Loucy (cell line): ENCODE measurements around the gene GHRL.

Experiments
- H2AFZ ChIP-seq: fragments of 200-600 bp; sonication (generic); 2 replicates; pipeline ENCODE4 v1.6.0; 2016; ENCODE audit warnings: antibody characterized with exemption, mild to moderate bottlenecking, low read length, moderate library complexity
- H3F3A ChIP-seq: fragments of 200-600 bp; 2 replicates; pipeline ENCODE4 v1.6.0; 2016; ENCODE audit warnings: antibody characterized with exemption, low read depth, mild to moderate bottlenecking
- H3K27me3 ChIP-seq: fragments of 200-600 bp; sonication (generic); 2 replicates; pipeline ENCODE4 v1.6.1; 2014; ENCODE audit warnings: low read length, mild to moderate bottlenecking; ENCODE audit not compliant: insufficient read depth, poor library complexity, severe bottlenecking
- H3K36me3 ChIP-seq: fragments of 200-600 bp; sonication (generic); 2 replicates; pipeline ENCODE4 v1.6.1; 2016; ENCODE audit warnings: low read length; ENCODE audit not compliant: insufficient read depth
- H3K4me1 ChIP-seq: fragments of 200-600 bp; sonication (generic); 2 replicates; pipeline ENCODE4 v1.5.1; 2014; ENCODE audit warnings: low read length, mild to moderate bottlenecking; ENCODE audit not compliant: insufficient read depth, poor library complexity, severe bottlenecking
- H3K4me2 ChIP-seq: fragments of 200-600 bp; sonication (generic); 2 replicates; pipeline ENCODE4 v1.6.0; 2014; ENCODE audit warnings: antibody characterized with exemption, low read length, low read depth, mild to moderate bottlenecking; ENCODE audit not compliant: poor library complexity, severe bottlenecking
- H3K4me3 ChIP-seq: fragments of 200-600 bp; sonication (generic); 2 replicates; pipeline ENCODE4 v1.5.1; 2014; ENCODE audit warnings: low read length, mild to moderate bottlenecking, mixed read lengths; ENCODE audit not compliant: poor library complexity, severe bottlenecking
- H3K79me2 ChIP-seq: fragments of 200-600 bp; sonication (generic); 2 replicates; pipeline ENCODE4 v1.6.1; 2014; ENCODE audit warnings: low read length; ENCODE audit not compliant: insufficient read depth
- H3K9ac ChIP-seq: fragments of 200-600 bp; sonication (generic); 2 replicates; pipeline ENCODE4 v1.6.0; 2014; ENCODE audit warnings: mild to moderate bottlenecking, low read depth, low read length, moderate library complexity; ENCODE audit not compliant: poor library complexity, severe bottlenecking
- H3K9me2 ChIP-seq: fragments of 200-600 bp; sonication (generic); replicated peaks from 2 replicates; pipeline ENCODE4 v1.6.1; 2016; ENCODE audit warnings: low read depth, low read length, mixed read lengths
- H3K9me3 ChIP-seq: fragments of 200-600 bp; sonication (generic); 2 replicates; pipeline ENCODE4 v1.6.1; 2014; ENCODE audit warnings: mild to moderate bottlenecking, antibody characterized with exemption, low read length, low read depth; ENCODE audit not compliant: insufficient read depth
- H4K20me1 ChIP-seq: fragments of 200-600 bp; sonication (generic); 2 replicates; pipeline ENCODE4 v1.6.0; 2014; ENCODE audit warnings: antibody characterized with exemption, low read length, mild to moderate bottlenecking; ENCODE audit not compliant: insufficient read depth, poor library complexity, severe bottlenecking
- CTCF ChIP-seq: fragments of 200-600 bp; sonication (generic); conservative IDR thresholded peaks from 2 replicates; pipeline ENCODE4 v1.5.1; 2014; ENCODE audit warnings: mild to moderate bottlenecking, antibody characterized with exemption, low read length
- EZH2phosphoT487 ChIP-seq: fragments of 200-600 bp; IDR thresholded peaks from 2 replicates; pipeline ENCODE4 v1.6.1; 2018; ENCODE audit warnings: antibody characterized with exemption, mild to moderate bottlenecking, moderate library complexity, borderline replicate concordance

Gene GHRL

DNA sequence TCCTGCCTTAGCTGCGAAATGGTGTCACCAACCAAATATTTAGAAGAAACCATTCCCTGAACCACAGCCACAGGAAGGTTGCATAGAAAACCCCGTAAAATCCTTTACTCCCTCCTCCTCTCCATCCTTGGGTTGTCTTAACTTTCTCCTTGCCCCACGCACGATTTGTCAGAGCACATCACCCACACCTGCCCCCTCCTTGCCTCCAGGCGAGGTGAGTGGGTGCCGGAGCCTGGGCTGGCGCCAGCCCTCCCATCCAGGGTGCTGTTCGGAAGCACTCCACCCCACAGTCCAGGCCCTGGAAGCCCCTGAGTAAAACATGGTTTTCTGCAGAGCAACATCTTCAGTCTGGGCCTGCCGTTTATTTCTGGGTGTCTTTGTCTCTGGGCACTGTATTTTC is 3.7 kb downstream of the GHRL start:
- Histone ChIP-seq H4K20me1 (no peaks in the 10 kb centered on the region), H3K9me2 (no peaks in the 10 kb centered on the region), H3K4me1 (no peaks in the 10 kb centered on the region), H2AFZ (no peak overlapping the region), H3K4me3 (no peak overlapping the region), H3F3A (no peaks in the 10 kb centered on the region), H3K79me2 (no peaks in the 10 kb centered on the region), H3K4me2 (no peak overlapping the region), H3K9ac (no peak overlapping the region), H3K36me3 (peaks cover 29% of the 10 kb centered on the region; the same call in 1 of the 2 replicates), H3K9me3 (no peaks in the 10 kb centered on the region), H3K27me3 (no peaks in the 10 kb centered on the region)
- TF ChIP-seq EZH2phosphoT487 (no peak), CTCF (no peak)

DNA sequence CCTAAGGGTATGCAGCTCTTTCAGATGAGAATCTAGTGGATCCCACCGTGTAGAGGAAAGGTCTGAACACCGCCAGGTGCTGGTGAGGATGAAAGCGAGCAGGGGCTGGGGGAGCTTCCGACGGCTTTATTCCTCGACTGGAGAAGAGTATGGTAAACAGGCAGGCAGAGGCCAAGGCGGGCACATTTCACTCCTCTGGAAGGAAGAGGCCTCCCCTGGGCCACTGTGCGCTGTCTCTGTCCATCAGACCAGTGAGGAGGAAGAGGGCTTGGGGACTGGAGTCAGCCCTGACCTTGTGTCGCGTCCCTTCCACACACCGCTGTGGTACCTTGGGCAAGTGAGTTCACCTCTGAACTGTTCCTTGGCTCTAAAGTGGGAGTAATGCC is 4.2 kb downstream of the GHRL start:
- H3K79me2 ChIP-seq, result no peaks in the 10 kb centered on the region
- no peaks in the 10 kb centered on the region for H4K20me1 ChIP-seq
- no peaks in the 10 kb centered on the region for H3F3A ChIP-seq
- peaks cover 33% of the 10 kb centered on the region; the same call in 1 of the 2 replicates for H3K36me3 ChIP-seq
- no peaks in the 10 kb centered on the region for H3K27me3 ChIP-seq
- H3K4me3 ChIP-seq, result no peak overlapping the region
- TF ChIP-seq EZH2phosphoT487, result no peak
- no peak for TF ChIP-seq CTCF
- H3K4me2 ChIP-seq, result no peak overlapping the region
- H3K9ac ChIP-seq, result no peak overlapping the region
- no peaks in the 10 kb centered on the region for H3K9me3 ChIP-seq
- no peaks in the 10 kb centered on the region for H3K4me1 ChIP-seq
- H3K9me2 ChIP-seq, result no peaks in the 10 kb centered on the region
- no peak overlapping the region for H2AFZ ChIP-seq

DNA sequence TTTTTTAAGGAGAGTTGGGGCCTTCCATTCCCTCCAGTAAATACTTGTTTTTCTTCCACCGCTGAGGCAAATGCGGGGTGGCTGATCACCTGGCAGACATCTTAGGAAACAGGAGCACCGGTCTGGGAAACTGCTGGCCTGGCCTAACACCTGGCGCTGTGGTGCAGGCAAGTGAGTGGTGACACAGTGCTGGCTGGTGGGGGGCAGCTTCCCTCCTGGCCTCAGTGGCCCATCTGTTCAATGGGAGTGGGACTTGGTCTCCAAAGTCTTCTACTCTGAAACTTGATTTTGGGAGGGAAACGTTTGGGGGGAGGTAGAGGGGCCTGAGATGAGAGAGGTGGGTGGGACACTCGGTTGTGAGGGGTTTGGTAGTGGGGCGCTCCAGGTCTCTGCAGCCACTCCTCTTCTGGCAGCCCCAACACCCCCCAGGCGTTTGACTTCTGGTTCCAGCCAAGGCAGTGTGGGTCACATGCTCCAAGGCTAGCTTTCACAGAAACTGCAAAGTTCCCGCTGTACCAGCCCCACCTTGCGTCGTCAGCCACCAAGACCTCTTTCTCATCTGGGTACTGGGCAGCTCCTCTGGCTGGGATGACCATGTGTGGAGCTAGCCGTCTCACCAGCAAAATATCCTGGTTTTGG is 4.7 kb downstream of the GHRL start:
- H3K4me1 ChIP-seq, result no peaks in the 10 kb centered on the region
- H3F3A ChIP-seq, result no peaks in the 10 kb centered on the region
- TF ChIP-seq CTCF, result no peak
- TF ChIP-seq EZH2phosphoT487, result no peak
- H3K4me3 ChIP-seq, result no peak overlapping the region
- H3K27me3 ChIP-seq, result no peaks in the 10 kb centered on the region
- no peak overlapping the region for H3K4me2 ChIP-seq
- H3K9me2 ChIP-seq, result no peaks in the 10 kb centered on the region
- H3K9me3 ChIP-seq, result no peaks in the 10 kb centered on the region
- H4K20me1 ChIP-seq, result no peaks in the 10 kb centered on the region
- H3K9ac ChIP-seq, result no peak overlapping the region
- peaks cover 38% of the 10 kb centered on the region; the same call in 1 of the 2 replicates for H3K36me3 ChIP-seq
- H2AFZ ChIP-seq, result no peak overlapping the region
- H3K79me2 ChIP-seq, result no peaks in the 10 kb centered on the region
